HG03439 (cell line): ENCODE data around the gene PAFAH1B1.

Source experiments
- ATAC-seq: cut with Tn5 transposase; IDR thresholded peaks from one replicate; pipeline ENCODE4 v1.9.1; 2021; ENCODE audit warnings: mild to moderate bottlenecking, moderate library complexity; ENCODE audit not compliant: unreplicated experiment

The PAFAH1B1 gene

GRCh38 chr17:2712300-2713043, 119.0 kb downstream of the PAFAH1B1 start:
- no peak for ATAC-seq

GRCh38 chr17:2713881-2714280, 120.4 kb downstream of the PAFAH1B1 start:
- ATAC-seq, result no peak

- ATAC-seq, result no peak
Measured at GRCh38 chr17:2716649-2717048, 123.2 kb downstream of the PAFAH1B1 start.

GRCh38 chr17:2718150-2718938, 124.9 kb downstream of the PAFAH1B1 start:
- no peak for ATAC-seq

- ATAC-seq, result no peak
Measured at GRCh38 chr17:2719861-2720260, 126.4 kb downstream of the PAFAH1B1 start.

- no peak for ATAC-seq
Measured at GRCh38 chr17:2721603-2722002, 128.1 kb downstream of the PAFAH1B1 start.

- no peak for ATAC-seq
Measured at GRCh38 chr17:2722611-2723010, 129.2 kb downstream of the PAFAH1B1 start.

- no peak for ATAC-seq
Measured at GRCh38 chr17:2723505-2723996, 130.1 kb downstream of the PAFAH1B1 start.

- no peak for ATAC-seq
Measured at GRCh38 chr17:2723997-2724783, 130.7 kb downstream of the PAFAH1B1 start.

GRCh38 chr17:2724784-2725164, 131.3 kb downstream of the PAFAH1B1 start:
- ATAC-seq, result no peak

- no peak for ATAC-seq
Measured at GRCh38 chr17:2730764-2731353, 137.4 kb downstream of the PAFAH1B1 start.

- no peak for ATAC-seq
Measured at GRCh38 chr17:2731807-2732206, 138.4 kb downstream of the PAFAH1B1 start.

- no peak for ATAC-seq
Measured at GRCh38 chr17:2734939-2735338, 141.5 kb downstream of the PAFAH1B1 start.
